Keratinocyte (primary cell): ENCODE results near the gene TBCD. TPM values are rescaled to one million over a fixed set of nuclear protein-coding genes. Genes with fewer than 3 reads are reported as not detected.
"Not testable (repeated sequence)": the region's sequence is repeated elsewhere in the genome, so short reads cannot be mapped to it uniquely, and the experiment has no call there.

Experiments used
- DNase-seq: peaks from one replicate; pipeline ENCODE4 v3.0.0-alpha.2; 2011; ENCODE audit warnings: low read depth, missing footprints, low spot score
- FAIRE-seq: peaks from 2 replicates; lab custom pipeline; 2011; peaks lifted over from hg19 to GRCh38; lab: Jason Lieb, UNC
- H2AFZ ChIP-seq: 2 replicates; pipeline ENCODE4 v1.6.0; 2012; ENCODE audit warnings: low read length, control low read depth, inconsistent platforms; ENCODE audit not compliant: control insufficient read depth
- H3K27ac ChIP-seq: 2 replicates; pipeline ENCODE4 v1.5.1; 2011; ENCODE audit warnings: low read length; ENCODE audit not compliant: control insufficient read depth, insufficient read depth
- H3K27me3 ChIP-seq: 3 replicates; pipeline ENCODE4 v1.6.0; 2011; ENCODE audit warnings: low read length; ENCODE audit not compliant: control insufficient read depth, insufficient read depth; ENCODE audit errors: extremely low read depth
- H3K36me3 ChIP-seq, 2 experiments: 2 replicates in 1 of 2; 3 replicates in 1 of 2; pipeline ENCODE4 v1.5.1; 2011; ENCODE audit warnings: low read length in 2 of 2, mild to moderate bottlenecking in 1 of 2; ENCODE audit not compliant: control insufficient read depth in 2 of 2, insufficient read depth in 2 of 2; ENCODE audit errors: extremely low read depth in 1 of 2
- H3K4me1 ChIP-seq: 3 replicates; pipeline ENCODE4 v1.5.1; 2011; ENCODE audit warnings: low read length; ENCODE audit not compliant: control insufficient read depth, insufficient read depth; ENCODE audit errors: extremely low read depth
- H3K4me2 ChIP-seq: 3 replicates; pipeline ENCODE4 v1.6.0; 2011; ENCODE audit warnings: low read depth, low read length; ENCODE audit not compliant: control insufficient read depth, insufficient read depth; ENCODE audit errors: extremely low read depth
- H3K4me3 ChIP-seq, 3 experiments: fragments of 200-600 bp in 1 of 3; sonication (generic) in 1 of 3; 2 replicates in 2 of 3; 3 replicates in 1 of 3; pipeline ENCODE4 v1.5.1; 2011 to 2016; ENCODE audit warnings: low read length in 3 of 3, mild to moderate bottlenecking in 3 of 3, control low read depth in 2 of 3, inconsistent platforms in 1 of 3, low read depth in 1 of 3, mixed read lengths in 1 of 3, mixed run types in 1 of 3, moderate library complexity in 1 of 3; ENCODE audit not compliant: control insufficient read depth in 2 of 3, insufficient read depth in 2 of 3; ENCODE audit errors: extremely low read depth in 1 of 3
- H3K79me2 ChIP-seq: 2 replicates; pipeline ENCODE4 v1.6.0; 2012; ENCODE audit warnings: low read length; ENCODE audit not compliant: control insufficient read depth, insufficient read depth
- H3K9ac ChIP-seq: 3 replicates; pipeline ENCODE4 v1.6.0; 2011; ENCODE audit warnings: low read length; ENCODE audit not compliant: control insufficient read depth, insufficient read depth; ENCODE audit errors: extremely low read depth
- H3K9me1 ChIP-seq: 3 replicates; pipeline ENCODE4 v1.6.0; 2011; ENCODE audit warnings: low read length; ENCODE audit not compliant: control insufficient read depth, insufficient read depth; ENCODE audit errors: extremely low read depth
- H3K9me3 ChIP-seq: 2 replicates; pipeline ENCODE4 v1.5.1; 2012; ENCODE audit warnings: low read depth, low read length; ENCODE audit not compliant: control insufficient read depth
- H4K20me1 ChIP-seq: 3 replicates; pipeline ENCODE4 v1.6.0; 2011; ENCODE audit warnings: low read length; ENCODE audit not compliant: control insufficient read depth, insufficient read depth; ENCODE audit errors: extremely low read depth
- CTCF ChIP-seq, 3 experiments: IDR thresholded peaks in 1 of 3; conservative IDR thresholded peaks in 1 of 3; optimal IDR thresholded peaks in 1 of 3; 2 replicates in 2 of 3; 3 replicates in 1 of 3; pipeline versions ENCODE3 to v1.5.1; 2011; ENCODE audit warnings: low read length in 3 of 3, mild to moderate bottlenecking in 3 of 3, moderate library complexity in 2 of 3, control low read depth in 1 of 3, inconsistent platforms in 1 of 3; ENCODE audit not compliant: insufficient read depth in 2 of 3; ENCODE audit errors: extremely low read depth in 1 of 3
- EZH2 ChIP-seq: IDR thresholded peaks from one replicate; pipeline ENCODE4 v1.6.1; 2012; ENCODE audit warnings: inconsistent platforms, mild to moderate bottlenecking, low read length, moderate library complexity
- dilution Hi-C: fragments of 300-500 bp; cut with MboI; formaldehyde crosslinking; loops from one replicate; pipeline ENCODE4 v1.7.0; 2020; ENCODE audit warnings: low sequenced_read_pairs; ENCODE audit not compliant: extremely low pct_ligation_motif_present
- polyA plus RNA-seq, 5 experiments: library from polyadenylated mRNA; depleted of rRNA in 3 of 5; stranded (reverse) in 3 of 5; stranded (forward) in 1 of 5; unstranded in 1 of 5; fragments of >200 nt; gene quantifications; 1 replicate in 1 of 5; 2 replicates in 3 of 5; 3 replicates in 1 of 5; pipeline versions ENCODE4 v1.2.1 to v1.2.3, GENCODE V29; 2011 to 2012; ENCODE audit warnings: missing spikeins in 2 of 5, low read depth in 1 of 5, low replicate concordance in 1 of 5

Gene TBCD
- polyA plus RNA-seq, 1 donor (not counting 4 experiments of a cell fraction or from before 2014, with no cell fraction given): 36.2 TPM

- Histone ChIP-seq H3K27me3 (no peaks in the 10 kb centered on the region), H3K36me3 (no peaks in the 10 kb centered on the region), H3K4me1 (no peaks in the 10 kb centered on the region), H3K27ac (no peak overlapping the region), H4K20me1 (no peaks in the 10 kb centered on the region), H3K9ac (no peak overlapping the region), H3K4me2 (no peak overlapping the region), H3K4me3 (no peak overlapping the region), H2AFZ (no peak overlapping the region), H3K9me1 (no peaks in the 10 kb centered on the region), H3K9me3 (no peaks in the 10 kb centered on the region), H3K79me2 (no peaks in the 10 kb centered on the region)
- dilution Hi-C loops: no loop called here
- TF ChIP-seq CTCF (optimal IDR thresholded peaks at IDR 0.05 in 1 of 3, IDR thresholded peaks at IDR 0.05 in 1 of 3, conservative IDR thresholded peaks at IDR 0.05 in 1 of 3; ENCODE audit: extremely low read depth in 1 of 3, insufficient read depth in 2 of 3, low read length in 3 of 3) (no peak), EZH2 (no peak)
- no peak for DNase-seq
- no peak for FAIRE-seq
These were observed 231.8 kb downstream of the TBCD start for GRCh38 chr17:82983510-82984248.

GRCh38 chr17:82984249-82984617, 232.4 kb downstream of the TBCD start:
- H3K79me2 ChIP-seq, H3K4me1 ChIP-seq, H2AFZ ChIP-seq, H3K9me1 ChIP-seq, H4K20me1 ChIP-seq, H3K4me3 ChIP-seq, H3K36me3 ChIP-seq, H3K9me3 ChIP-seq, dilution Hi-C loops, DNase-seq, H3K9ac ChIP-seq, H3K4me2 ChIP-seq, FAIRE-seq, H3K27me3 ChIP-seq, H3K27ac ChIP-seq: not testable (repeated sequence)
